Fibroblast of skin of back (primary cell): ENCODE measurements around the gene MYOCD.
A peak's percentile ranks its signal among the peaks of the same experiment; 100 is the strongest.

Source experiments
- DNase-seq: peaks from one replicate; pipeline ENCODE4 v3.0.0-alpha.2; 2013

Gene MYOCD

GRCh38 chr17:12719948-12720347, 54.3 kb downstream of the MYOCD start:
- no peak for DNase-seq

- DNase-seq, result peak; percentile 15
These were observed 55.9 kb downstream of the MYOCD start for GRCh38 chr17:12721581-12721980.

GRCh38 chr17:12722282-12722681, 56.6 kb downstream of the MYOCD start:
- DNase-seq, result no peak

GRCh38 chr17:12726131-12726530, 60.4 kb downstream of the MYOCD start:
- DNase-seq, result peak; percentile 25

- peak; percentile 65 for DNase-seq
These were observed 61.5 kb downstream of the MYOCD start for GRCh38 chr17:12727076-12727760.

- DNase-seq, result peak; percentile 35
These were observed 62.2 kb downstream of the MYOCD start for GRCh38 chr17:12727881-12728280.

- DNase-seq, result peak; percentile 82
These were observed 63.4 kb downstream of the MYOCD start for GRCh38 chr17:12729086-12729485.

GRCh38 chr17:12730421-12730820, 64.7 kb downstream of the MYOCD start:
- peak; percentile 41 for DNase-seq

- DNase-seq, result peak; percentile 97
These were observed 65.3 kb downstream of the MYOCD start for GRCh38 chr17:12730931-12731521.

- no peak for DNase-seq
These were observed 66.1 kb downstream of the MYOCD start for GRCh38 chr17:12731839-12732238.

GRCh38 chr17:12732366-12732765, 66.7 kb downstream of the MYOCD start:
- no peak for DNase-seq

- no peak for DNase-seq
These were observed 69.2 kb downstream of the MYOCD start for GRCh38 chr17:12734926-12735325.

- no peak for DNase-seq
These were observed 69.8 kb downstream of the MYOCD start for GRCh38 chr17:12735517-12735916.

GRCh38 chr17:12736526-12736925, 70.8 kb downstream of the MYOCD start:
- no peak for DNase-seq

GRCh38 chr17:12737740-12738469, 72.2 kb downstream of the MYOCD start:
- no peak for DNase-seq

- no peak for DNase-seq
These were observed 72.9 kb downstream of the MYOCD start for GRCh38 chr17:12738624-12739023.

- DNase-seq, result no peak
These were observed 73.8 kb downstream of the MYOCD start for GRCh38 chr17:12739500-12739899.

GRCh38 chr17:12743046-12743445, 77.4 kb downstream of the MYOCD start:
- no peak for DNase-seq

GRCh38 chr17:12744298-12744697, 78.6 kb downstream of the MYOCD start:
- DNase-seq, result peak; percentile 48

- DNase-seq, result no peak
These were observed 79.1 kb downstream of the MYOCD start for GRCh38 chr17:12744786-12745185.

- DNase-seq, result no peak
These were observed 79.8 kb downstream of the MYOCD start for GRCh38 chr17:12745486-12745885.

- DNase-seq, result peak; percentile 59
These were observed 91.1 kb downstream of the MYOCD start for GRCh38 chr17:12756786-12757185.

- DNase-seq, result peak; percentile 56
These were observed 93.4 kb downstream of the MYOCD start for GRCh38 chr17:12759090-12759489.

- DNase-seq, result peak; percentile 90
These were observed 99.9 kb downstream of the MYOCD start for GRCh38 chr17:12765548-12765947.
